KG1 (cell line): ENCODE results near the gene COL6A5.
"Not testable (repeated sequence)": the region's sequence is repeated elsewhere in the genome, so short reads cannot be mapped to it uniquely, and the experiment has no call there.

Experiments
- DNase-seq: peaks from one replicate; lab custom pipeline; 2025; lab: John Stamatoyannopoulos, UW

Gene COL6A5

GRCh38 chr3:130448155-130448554 lies 102.7 kb downstream of the COL6A5 start:
- DNase-seq, result not testable (repeated sequence)

DNA sequence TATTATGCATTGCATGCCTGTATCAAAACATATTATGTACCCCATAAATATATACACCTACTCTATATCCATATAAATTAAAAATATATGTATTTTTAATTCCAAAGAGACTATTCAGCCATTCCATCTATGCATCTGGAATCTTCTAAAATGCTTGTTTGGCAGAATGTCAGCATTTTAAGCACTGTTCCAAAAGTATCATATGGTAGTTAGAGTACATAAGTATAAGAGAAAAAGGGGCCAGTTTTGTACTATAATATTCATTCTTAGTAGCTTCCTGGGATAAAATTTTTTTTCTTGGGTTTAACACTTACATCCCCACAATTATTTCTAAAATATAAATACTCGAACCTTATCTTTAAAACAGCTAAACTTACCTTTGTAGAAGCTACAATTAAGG lies 111.1 kb downstream of the COL6A5 start:
- no peak for DNase-seq

DNA sequence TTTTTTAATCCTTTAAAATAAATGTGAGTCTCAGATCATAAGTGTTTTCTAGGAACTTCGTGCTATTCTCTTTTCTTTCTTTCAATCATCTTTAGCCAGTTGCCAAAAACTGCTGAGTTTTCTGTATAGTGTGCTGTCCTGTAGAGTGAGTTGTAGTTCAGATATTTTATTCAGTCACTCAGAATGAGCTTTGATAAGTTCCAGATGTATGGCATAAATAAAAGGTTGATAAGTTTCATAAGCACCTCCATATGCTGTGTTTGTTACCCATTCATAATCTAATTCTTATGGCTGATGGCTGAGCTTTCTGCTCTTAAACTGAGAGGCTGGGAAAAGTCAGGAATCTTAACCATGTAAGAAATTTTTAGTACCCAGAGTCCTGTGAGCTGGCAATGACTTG lies 112.2 kb downstream of the COL6A5 start:
- no peak for DNase-seq

DNA sequence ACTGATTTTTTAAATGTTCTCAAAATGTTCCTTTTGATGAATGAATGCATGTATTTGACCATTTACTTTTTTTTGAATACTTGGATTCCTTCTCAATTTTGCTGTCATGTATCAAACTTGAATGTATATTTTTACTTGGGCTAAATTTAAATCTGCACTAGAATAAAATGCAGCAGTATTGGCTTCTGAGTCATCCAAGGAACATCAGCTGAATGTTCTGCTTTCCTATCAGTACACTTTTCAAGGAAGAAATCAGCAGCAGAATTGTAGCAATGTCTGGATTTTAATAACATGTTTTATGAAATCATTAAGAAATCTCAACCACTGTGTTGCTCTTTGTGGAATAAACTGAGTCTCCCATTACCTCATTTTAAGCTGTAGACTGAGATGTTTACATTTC lies 114.5 kb downstream of the COL6A5 start:
- no peak for DNase-seq

GRCh38 chr3:130462089-130462488 lies 116.6 kb downstream of the COL6A5 start:
- no peak for DNase-seq

- DNase-seq, result no peak
Observed at GRCh38 chr3:130463221-130463620, 117.7 kb downstream of the COL6A5 start.

DNA sequence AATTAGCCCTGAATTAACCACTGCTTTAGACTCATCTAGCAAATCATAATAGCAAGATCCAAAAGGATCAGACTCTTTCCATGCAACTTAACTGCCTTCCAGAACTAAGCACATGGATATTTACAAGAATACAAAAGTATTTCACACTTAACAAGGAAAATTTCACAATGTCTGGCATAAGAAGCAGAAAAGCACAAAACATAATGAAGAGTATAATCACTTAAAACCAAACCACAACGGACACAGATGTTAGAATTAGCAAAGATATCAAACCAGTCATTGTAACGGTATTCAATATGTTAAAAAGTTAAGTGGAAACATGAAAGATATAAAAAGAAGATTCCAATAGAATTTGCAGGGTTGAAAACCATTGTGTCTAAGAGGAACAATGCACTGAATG lies 120.0 kb downstream of the COL6A5 start:
- DNase-seq, result no peak

DNA sequence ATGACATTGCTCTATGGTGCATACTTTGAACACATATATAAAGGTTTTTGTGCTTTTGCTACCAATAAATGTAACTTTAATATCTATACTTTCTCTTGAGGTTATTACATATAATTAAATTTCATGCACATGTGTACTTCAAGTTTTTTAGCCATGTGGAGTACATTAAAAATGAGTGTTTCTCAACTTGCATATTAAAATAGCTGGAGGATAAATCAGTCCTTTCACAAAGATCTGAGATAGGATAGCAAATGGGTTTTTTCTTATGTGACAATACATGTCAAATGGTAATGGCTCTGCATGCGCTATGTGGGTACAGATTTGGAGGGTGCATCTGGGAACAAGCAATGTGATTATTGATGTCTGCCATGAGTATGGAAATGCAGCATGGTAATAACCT lies 122.8 kb downstream of the COL6A5 start:
- DNase-seq, result no peak

DNA sequence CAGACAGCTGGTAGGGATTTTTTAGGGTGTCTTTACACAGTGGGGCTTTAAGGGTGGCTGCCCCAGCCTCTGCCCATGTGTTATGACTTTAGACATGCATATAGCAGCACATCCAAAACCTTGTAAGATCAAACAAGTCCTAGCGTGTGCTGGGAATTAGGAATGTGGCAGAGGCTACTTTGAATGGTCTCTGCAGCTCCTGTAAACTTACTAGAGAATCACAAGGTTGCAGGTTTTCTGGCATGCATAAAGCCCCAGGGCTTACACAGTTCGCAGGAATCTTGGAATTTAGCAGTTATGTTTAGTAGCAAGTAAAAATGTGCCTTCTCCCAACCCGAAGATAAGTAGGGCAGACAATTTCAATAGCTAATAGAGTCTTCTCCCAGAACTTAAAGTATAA lies 124.7 kb downstream of the COL6A5 start:
- no peak for DNase-seq

DNA sequence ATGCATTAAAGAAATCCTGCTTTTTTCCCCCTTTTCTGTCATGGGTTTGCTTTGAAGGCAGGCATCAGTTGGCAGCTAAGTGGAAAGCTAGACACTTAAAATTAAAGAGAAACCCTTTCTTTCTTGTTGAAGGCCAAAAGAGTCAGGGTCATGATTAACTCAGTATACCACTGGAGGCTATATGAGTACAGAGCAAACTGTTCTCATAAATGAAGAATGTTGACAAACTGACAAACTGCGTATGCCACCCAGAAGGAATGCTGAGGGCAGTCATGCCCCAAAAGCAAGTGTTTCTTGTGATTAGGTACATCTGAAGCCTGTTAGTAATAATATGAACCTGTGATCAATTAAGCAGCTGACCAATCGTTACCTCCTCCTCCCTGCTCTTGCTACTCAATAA lies 127.9 kb downstream of the COL6A5 start:
- DNase-seq, result no peak

GRCh38 chr3:130480736-130481135 lies 135.3 kb downstream of the COL6A5 start:
- no peak for DNase-seq

- DNase-seq, result no peak
Observed at GRCh38 chr3:130488288-130488687, 142.8 kb downstream of the COL6A5 start.

GRCh38 chr3:130488769-130489450 lies 143.4 kb downstream of the COL6A5 start:
- DNase-seq, result no peak

- DNase-seq, result no peak
Observed at GRCh38 chr3:130490241-130490640, 144.8 kb downstream of the COL6A5 start.

GRCh38 chr3:130491431-130491830 lies 146.0 kb downstream of the COL6A5 start:
- no peak for DNase-seq

- no peak for DNase-seq
Observed at GRCh38 chr3:130504701-130505100, 159.2 kb downstream of the COL6A5 start.

GRCh38 chr3:130506031-130506430 lies 160.6 kb downstream of the COL6A5 start:
- DNase-seq, result no peak

GRCh38 chr3:130507746-130508145 lies 162.3 kb downstream of the COL6A5 start:
- DNase-seq, result no peak

DNA sequence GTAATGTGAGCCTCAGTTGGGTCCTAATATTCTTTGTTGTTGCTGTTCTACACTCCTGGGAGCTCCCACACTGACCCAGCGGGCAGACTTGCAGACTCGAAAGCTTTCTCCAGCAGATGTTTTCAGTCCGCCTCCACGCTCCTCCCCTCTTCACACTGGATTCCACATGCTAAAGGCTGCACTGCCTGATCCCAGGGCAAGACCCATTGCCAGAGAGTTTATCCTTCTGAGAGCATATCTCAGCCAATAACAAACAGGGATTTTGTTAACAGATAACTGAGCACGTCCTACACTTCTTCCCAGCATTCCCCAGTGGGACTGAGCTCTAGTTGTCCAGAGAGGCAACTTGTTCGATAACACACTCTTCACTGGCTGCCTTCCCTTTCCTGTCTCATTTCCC lies 163.5 kb downstream of the COL6A5 start:
- DNase-seq, result no peak

DNA sequence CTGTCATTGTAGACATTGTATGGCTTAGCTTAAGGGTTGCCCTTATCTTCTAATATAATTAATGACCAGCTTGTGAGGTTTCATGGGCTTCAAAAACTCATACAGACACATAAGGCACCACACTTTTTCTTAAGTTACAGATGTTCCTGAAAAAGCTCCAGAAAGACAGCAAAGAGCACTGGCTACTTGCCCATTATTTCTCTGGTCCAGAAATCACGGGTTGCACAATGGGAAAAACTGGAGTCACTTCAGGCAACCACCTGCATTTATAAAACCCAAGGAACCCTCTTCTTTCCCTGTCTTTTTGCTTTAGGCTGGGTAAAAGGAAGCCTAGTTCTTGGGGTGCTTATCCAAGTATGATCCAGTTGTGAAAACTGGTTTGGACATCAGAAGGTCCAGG lies 169.2 kb downstream of the COL6A5 start:
- no peak for DNase-seq

GRCh38 chr3:130515755-130516154 lies 170.3 kb downstream of the COL6A5 start:
- DNase-seq, result no peak

DNA sequence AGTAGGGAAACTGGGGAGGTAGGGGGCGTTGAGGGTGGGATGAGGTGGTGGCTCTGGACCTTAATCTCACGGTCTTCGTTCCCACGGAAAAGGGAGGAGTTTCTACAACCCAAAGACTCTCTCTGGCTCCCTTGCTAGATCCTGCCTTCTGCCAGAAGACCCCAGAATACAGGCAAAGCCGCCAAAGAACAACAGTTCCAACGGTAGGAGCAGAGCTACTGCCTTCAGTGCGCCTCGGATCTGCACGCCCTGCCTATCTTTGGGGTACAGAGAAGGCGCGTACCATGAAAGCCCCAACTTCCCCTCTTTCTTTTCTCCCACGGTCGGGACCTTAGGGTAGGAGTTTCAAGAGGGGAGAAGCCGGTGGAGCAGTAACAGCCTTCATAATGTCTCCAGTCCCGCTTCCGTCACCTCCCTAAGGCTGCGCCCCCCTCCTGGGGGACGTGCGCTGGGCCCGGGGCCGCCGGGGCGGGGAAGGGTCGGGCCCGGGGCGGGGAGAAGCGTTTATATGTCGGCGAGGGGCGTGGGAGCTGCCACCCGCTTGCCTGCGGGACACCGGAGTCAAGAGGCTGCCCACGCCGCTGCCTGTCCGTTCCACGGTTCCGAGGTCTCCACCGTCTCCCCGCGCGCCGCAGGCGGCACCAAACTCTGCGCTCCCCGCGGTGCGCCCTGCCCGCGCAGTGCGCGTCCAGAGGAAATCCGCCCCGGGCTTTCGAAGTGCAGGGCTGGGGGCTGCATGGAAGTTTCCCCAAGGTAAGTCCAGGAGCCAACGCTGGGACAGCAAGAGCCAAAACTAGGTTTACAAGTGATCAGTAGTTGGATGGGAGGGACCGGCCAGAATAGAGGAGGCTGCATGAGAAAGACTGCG lies 171.4 kb downstream of the COL6A5 start, which contains the start of gene COL6A6:
TSS of gene COL6A6 (plus strand) at position 533 of the 868 bp plus-strand sequence. CDS start 43,188 bp downstream, outside the sequence.
- no peak for DNase-seq

- DNase-seq, result no peak
Observed at GRCh38 chr3:130517602-130518001, 172.1 kb downstream of the COL6A5 start.
